Mesenteric fat pad (tissue), 1 donor: ENCODE results near the gene RAVER1. TPM values are rescaled to one million over a fixed set of nuclear protein-coding genes. Genes with fewer than 3 reads are reported as not detected.

Experiments
- DNase-seq: peaks from one replicate; pipeline ENCODE4 v3.0.0-alpha.2; 2020; ENCODE audit warnings: low spot score
- total RNA-seq: library from RNA; stranded (reverse); fragmentation: NEBNext Ultra II Directional; extraction: Animal tissue kit (Norgen Biotek cat#: 25700); gene quantifications from one replicate; pipeline ENCODE4 v1.2.1, GENCODE V29; 2021
- donor health status: DM: yes; HTN: yes; CAD: no.

RAVER1 gene
- total RNA-seq, 1 donor from 2014 or later, result 23.0 TPM

DNA sequence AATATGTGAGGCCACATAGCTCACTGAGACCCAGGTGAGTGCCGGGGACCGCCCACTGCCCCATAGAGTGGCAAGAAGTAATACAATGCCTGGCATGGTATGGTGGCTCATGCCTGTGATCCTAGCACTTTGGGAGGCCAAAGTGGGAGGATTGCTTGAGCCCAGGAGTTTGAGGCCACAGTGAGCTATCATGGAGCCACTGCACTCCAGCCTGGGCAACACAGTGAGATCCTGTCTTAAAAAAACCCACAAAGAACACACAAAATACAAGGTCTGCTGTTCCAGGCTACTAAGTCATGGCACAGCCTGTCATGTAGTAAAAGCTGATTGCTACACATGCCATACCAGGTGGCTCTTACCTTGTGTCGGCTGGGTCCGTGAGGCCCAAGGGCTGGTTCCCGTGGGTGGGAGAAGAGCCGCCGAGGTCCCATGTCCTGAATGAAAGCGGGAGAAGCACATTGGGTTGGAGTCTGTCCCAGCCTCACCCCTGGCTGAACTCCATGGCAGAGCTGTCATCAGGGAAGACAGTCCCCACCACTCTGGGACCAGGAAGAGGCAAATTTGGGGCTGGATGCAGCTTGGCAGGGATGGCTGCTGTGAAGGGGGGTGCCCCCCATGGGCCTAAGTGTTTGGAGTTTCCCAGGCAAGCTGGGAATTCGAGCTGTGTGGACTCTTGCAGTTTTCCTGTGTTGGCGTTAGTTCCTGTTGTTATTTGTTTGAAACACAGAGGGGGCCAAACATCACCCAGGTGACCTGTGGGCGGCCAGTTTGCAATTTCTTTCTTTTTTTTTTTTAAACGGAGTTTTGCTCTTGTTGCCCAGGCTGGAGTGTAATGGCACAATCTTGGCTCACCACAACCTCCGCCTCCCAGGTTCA is 14.3 kb downstream of the RAVER1 start:
- DNase-seq, result peak; percentile 62

DNA sequence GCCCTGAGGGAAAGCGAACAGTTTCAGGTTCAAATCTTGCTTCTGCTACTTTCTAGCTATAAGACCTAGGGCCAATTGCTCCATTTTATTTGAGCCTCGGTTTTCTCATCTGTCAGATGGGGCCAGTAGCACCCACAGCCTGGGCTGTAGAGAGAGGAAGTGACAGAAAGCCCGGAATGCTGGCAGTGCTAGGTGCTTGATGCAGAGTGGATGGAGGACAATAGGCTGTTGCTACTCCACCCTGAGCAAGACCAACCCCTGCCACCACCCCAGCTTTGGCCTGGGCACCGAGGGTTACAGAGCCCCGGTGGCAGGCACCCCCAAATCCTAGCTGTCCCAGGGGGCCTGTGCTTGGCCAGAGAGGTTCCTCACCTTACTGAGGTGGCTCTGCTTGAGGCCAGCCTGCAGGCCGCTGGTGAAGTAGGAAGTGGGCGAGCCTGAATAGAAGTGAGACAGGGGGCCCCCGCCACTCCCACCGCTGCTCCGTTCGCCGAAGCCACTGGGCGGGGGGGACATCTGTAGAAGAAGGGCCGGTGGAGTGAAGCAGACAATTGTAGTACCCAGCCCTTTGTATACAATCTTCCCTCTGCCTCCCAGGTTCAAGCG is 15.4 kb downstream of the RAVER1 start:
- DNase-seq, result peak; percentile 73

DNA sequence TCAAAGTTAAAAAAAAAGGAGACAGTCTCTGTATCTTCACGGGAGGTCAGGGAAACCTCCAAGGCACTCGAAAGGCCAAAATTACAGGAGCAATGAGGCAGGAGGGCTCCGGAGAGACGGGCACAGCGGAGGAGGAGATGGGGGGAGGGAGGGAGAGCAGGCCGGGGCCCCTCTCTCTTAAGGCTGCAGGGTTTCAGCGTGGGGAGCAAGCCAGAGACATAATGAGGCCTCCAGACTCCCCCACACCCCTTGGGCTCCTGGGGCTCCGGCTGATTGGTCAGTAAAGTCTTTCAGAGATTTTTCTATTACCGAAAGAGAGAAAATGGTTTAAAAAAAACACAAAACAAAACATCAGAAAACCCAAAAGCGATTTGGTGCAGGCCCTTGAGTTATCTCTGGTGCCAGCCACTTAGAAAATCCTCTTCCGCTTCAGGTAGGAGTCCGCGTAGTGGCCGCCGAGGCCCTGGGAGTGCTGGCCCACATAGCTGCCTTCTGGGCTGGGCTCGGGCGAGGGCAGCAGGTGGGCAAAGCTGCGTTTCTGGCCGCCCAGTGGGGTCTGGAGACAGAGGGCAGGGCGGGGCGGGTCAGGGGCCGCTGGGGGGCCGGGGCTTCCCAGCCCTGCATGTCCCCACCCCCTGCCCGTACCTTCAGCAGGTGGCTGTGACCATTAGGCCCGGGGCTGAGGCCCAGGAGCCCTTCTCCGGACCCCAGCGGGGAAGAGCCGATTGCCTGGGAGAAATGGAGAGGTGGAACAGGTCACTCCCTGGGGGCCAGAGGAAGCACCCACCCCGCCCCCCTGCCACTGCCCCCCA is 16.1 kb downstream of the RAVER1 start:
- DNase-seq, result peak; percentile 73

DNA sequence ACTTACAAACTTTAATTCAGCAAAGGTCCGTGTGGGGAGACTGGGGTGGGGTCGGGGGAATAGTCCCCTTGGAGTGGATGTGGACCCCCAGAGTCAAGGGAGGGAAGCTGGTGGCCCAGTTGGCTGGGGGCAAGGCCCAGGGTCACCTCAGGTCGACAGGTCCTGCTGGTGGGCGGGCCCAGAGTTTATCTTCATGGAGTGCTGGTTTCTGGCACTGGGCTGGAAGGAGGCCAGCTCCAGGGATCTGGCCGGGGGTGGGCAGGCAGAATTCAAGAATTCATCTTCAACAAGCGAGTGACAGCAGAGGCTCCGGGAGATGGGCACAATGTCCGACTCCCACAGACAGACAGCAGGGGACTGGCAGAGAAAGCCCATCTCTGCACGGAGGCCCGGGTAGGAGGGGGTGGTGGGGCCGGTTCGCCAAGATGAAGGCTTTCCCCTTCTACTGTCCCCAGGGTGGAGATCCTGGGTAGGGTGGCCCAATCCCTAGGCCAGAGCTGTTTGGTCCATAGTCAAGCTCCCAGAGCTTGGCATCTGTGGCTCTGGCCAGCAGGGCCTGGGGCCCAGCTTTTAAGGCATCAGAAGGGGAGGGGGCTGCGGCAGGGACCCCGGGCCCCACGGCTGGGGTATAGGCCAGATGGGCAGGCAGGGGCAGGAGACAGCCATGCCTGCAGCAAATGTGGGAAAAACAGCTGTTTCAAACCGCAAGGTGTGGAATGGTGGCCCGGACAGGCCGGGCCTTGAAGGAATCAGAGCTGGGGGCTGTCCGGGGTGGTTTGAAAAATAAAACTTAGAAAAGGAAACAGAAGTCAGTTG is 16.9 kb downstream of the RAVER1 start:
- peak; percentile 89 for DNase-seq

DNA sequence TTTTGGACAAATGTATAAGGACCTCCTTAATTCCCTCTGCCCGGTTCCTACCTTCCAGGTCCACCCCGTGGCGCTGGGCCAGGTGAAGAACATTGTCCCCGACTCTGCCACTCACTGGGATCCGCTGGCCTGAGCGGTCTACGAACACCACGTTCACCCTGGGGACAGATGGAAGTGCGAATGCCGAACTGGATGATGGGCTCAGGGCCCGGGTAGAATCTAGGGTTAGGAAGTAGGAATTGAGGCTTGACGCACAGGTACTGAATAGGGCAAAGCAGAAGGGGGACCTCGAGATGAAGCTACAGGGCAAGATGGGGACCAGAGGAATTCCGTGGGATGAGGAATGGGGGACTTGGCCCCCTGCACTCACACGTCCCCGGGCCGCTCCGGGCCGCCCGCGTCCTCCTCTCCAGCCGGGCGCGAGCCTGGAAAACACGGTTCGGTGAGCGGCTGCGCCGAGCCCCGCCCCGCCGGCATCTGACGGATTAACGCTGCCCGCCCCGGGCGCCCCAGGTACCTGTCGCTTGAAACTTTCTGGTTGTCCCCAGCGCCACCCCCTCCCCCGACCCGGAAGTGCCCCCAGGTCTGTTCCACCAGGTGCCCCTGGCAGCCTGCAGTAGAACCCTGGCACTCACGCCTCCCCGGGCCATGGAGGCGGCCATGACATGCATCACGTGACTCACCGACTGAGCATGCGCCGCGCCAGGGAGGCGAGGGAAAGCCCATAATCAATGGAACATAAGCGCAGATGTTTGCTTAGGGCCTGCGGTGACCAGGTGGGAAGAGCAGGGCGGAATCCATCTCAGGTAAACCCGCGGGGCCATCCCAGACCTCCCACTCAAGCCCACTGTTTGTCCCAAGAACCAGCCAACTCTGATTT is 17.8 kb downstream of the RAVER1 start, which contains the start of gene FDX2:
Gene FDX2, minus strand, starts transcription at position 681 of the 880 bp plus-strand sequence. Its CDS starts 19 bp downstream, at position 662.
- DNase-seq, result peak; percentile 97

DNA sequence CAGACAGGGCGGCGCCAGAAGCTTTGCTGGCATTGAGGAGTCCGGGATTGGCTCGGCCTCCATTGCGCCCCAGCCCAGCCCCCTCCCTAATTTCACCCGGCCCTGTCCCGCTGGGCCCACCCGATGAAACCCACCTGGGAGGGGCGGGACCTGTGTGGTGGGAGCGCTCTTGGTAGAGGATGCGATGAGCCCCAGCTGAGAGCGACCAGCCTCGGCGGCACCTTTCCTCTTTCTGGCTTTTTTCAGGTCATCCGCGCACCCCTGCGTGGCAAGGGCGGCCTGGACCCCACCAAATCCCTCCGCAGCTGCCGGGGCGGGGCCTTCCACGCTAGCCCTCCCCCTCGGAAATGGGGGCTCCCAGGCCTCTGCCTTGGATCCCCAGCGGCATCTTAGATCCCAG is 23.9 kb downstream of the RAVER1 start, which contains the start of gene ZGLP1:
Gene ZGLP1, minus strand, starts transcription at position 393 of the 400 bp plus-strand sequence.
- peak; percentile 77 for DNase-seq

DNA sequence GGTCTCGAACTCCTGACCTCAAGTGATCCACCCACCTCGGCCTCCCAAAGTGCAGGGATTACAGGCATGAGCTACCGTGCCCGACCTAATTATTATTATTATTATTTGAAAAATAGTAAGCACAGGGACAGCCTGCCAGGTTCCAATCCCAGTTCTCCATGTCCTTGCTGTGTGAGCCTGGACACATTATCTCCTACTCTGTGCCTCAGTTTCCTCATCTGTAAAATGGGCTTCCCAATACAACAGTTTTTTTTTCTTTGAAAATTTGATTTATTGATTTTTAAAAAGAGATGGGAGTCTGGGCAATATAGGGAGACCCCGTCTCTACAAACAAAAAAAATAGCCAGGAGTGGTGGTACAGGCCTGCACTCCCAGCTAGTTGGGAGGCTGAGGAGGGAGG is 27.0 kb downstream of the RAVER1 start:
- no peak for DNase-seq

DNA sequence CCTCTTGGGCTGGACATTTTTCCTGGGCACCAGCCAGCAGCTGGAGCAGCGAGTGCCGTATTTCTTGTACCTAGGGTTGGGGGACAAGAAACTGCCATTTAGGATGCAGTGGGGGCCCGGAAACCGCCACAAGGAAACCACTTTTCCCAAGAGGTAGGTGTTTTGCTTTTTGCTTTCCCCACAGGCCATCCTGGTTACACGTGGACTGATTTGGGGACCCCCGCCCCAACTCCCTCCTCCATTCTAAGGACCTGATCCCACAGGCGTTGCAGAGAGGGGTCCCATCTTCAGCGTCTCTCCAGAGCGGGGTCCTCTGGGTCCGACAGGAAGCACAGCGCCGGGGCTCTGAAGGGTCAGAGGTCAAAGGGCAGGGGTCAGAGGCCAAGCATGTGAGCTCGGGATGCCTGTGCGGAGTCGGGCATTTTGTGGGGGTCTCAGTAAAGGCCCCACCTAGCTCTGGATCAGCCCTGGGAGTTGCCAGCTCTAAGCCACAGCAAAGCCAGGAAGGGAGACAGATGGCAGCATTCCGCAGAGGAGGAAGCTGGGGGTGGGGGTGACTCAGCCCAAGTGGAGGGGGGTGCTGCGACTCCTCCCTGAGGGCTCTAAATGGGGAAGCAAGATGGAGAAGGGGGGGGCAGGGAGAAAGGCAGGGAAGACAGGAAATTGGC is 28.1 kb downstream of the RAVER1 start:
- no peak for DNase-seq

DNA sequence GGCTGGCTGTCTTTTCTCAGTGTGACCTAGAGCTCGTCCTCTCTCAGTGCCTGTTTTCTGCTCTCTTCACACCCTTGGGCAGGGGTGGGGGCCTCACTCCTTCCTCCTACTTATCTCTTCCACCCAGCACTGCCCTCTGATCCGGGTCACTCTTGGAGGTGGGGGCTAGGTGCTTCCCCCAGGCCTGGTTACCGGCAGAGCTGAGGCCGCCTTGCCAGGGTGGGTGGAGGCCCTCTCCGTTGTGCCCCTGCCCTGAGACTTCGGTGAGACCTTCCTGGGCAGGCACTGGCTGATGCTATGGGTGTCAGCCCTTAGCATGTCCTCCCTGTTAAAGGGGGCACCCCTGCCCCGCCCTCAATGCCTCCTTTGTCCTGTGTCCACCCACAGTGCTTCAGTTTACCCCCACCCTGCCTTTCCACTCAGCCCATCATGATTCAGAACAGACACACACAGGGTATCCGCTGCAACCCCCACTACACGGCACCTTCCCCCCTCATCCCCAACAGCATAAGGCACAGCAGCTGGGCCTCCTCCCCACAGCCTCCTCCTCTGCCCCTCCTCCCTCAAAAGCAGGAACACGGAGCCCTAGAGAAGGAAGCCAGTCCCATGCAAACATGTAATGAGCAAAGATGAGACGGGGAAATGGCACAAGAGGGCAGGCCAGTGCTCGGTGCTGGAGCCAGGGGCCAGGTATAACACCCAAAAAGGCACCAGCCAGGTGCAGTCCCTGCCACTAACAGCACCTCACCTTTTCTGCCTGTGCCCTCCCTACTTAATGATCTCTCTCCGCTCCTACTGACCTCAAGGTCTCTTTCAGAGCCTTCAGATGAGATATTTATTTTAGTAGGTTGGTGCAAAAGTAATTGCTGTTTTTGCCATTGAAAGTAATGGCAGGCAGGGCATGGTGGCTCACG is 33.5 kb downstream of the RAVER1 start:
- no peak for DNase-seq

DNA sequence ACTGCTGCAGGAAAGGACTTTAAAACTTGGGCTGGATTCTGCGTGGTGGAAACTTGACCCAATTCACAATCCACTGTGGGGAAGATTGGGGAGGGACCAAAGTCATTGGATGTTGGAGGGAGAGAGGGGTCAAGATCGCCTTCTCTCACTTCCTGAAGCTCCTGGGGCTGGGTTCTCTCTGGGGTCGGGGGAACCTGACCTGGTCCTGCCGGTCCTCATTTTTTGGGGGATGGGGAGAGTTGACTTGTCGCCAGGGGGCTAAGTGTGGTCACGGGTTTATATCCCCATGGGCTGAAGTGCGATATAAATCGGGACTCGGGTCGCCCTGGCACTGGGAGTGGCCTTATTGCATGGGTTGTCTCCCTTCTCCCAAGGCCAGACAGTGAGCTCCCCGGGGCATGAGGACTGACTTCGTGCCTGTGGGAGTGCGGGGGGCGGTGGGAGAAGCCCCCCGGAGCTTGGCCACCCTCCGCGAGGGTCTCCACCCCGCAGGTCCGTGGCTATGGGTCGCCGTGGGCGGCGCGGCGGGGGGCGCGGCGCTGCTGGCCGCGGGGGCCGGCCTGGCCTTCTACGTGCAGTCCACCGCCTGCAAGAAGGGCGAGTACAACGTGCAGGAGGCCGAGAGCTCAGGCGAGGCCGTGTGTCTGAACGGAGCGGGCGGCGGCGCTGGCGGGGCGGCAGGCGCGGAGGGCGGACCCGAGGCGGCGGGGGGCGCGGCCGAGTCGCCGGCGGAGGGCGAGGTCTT is 37.3 kb downstream of the RAVER1 start:
- no peak for DNase-seq

DNA sequence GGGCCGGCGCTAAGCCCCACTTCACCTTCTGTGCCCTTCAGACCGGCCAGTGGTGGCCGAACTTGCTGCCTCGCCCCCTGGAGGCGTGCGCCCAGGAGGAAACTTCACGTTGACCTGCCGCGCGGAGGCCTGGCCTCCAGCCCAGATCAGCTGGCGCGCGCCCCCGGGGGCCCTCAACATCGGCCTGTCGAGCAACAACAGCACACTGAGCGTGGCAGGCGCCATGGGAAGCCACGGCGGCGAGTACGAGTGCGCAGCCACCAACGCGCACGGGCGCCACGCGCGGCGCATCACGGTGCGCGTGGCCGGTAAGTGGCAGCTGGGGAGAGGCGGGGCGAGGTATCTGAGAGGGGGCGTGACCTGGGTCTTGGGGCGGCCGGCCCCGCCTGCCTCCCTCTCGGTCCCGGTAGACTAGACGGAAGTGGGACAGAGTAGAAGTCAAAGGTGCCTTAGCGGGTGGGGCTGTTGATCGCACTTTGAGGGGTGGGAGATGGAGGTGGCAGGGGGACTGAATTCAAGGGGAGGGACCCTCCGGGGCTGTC is 38.0 kb downstream of the RAVER1 start:
- no peak for DNase-seq

DNA sequence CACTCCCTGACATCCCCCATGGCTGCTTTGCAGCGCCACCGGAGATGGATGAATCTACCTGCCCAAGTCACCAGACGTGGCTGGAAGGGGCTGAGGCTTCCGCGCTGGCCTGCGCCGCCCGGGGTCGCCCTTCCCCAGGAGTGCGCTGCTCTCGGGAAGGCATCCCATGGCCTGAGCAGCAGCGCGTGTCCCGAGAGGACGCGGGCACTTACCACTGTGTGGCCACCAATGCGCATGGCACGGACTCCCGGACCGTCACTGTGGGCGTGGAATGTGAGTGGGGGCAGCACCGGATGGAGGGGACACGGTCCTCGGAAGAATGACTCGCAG is 39.0 kb downstream of the RAVER1 start:
- no peak for DNase-seq

DNA sequence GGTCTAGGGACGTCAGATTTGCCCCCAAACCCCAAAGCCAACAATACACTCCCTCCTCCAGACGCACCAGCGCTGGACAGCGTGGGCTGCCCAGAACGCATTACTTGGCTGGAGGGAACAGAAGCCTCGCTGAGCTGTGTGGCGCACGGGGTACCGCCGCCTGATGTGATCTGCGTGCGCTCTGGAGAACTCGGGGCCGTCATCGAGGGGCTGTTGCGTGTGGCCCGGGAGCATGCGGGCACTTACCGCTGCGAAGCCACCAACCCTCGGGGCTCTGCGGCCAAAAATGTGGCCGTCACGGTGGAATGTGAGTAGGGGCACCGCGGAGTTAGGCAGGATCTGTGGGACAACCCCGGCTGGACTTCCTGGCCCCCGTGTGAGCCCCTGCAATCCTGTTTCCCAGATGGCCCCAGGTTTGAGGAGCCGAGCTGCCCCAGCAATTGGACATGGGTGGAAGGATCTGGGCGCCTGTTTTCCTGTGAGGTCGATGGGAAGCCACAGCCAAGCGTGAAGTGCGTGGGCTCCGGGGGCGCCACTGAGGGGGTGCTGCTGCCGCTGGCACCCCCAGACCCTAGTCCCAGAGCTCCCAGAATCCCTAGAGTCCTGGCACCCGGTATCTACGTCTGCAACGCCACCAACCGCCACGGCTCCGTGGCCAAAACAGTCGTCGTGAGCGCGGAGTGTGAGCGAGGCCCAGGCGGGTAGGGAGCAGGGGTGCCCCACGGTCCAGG is 39.5 kb downstream of the RAVER1 start:
- no peak for DNase-seq

DNA sequence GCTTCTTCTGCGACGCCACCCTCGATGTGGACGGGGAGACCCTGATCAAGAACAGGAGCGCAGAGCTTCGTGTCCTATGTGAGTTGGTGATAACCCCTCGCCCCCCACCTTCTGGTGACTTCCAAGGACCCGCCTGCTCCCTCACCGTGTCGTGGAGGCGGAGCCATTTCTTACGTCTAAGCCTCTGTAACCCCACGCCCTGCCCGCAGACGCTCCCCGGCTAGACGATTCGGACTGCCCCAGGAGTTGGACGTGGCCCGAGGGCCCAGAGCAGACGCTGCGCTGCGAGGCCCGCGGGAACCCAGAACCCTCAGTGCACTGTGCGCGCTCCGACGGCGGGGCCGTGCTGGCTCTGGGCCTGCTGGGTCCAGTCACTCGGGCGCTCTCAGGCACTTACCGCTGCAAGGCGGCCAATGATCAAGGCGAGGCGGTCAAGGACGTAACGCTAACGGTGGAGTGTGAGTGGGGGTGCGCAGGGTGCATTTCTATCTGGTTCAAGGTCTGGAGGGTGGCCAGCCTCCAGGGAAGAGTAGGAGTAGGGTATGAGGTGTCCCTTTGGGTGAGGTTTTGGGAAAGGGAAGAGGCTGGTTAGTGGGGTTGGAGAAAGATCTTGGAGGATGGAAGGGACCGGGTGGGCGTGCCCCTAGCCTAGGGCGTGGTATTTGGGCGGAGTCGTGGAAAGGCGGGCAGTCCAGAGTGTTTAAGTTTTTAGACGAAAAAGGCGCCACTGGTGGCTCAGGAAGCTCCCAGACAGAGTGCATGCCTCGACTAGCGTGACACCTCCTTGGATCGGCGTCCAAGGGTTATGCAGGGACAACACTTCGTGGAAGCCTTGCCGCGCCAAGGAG is 40.3 kb downstream of the RAVER1 start:
- no peak for DNase-seq

DNA sequence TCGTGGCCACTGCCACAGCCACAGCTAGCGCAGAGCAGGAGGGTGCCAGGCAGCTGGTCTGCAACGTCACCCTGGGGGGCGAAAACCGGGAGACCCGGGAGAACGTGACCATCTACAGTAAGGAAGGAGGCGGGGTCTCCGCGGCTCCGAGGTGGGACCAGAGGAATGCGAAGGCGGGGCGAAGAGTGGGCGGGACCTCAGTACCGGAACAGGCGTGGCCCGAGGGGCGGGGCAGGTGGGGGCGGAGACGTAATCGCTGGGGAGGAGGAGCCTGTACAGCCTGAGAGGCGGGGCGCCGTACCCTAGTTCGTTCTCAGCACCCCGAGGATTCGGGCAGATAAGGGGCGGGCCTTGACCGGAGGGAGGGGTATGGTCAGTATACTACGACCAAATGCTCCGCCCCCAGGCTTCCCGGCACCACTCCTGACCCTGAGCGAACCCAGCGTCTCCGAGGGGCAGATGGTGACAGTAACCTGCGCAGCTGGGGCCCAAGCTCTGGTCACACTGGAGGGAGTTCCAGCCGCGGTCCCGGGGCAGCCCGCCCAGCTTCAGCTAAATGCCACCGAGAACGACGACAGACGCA is 41.0 kb downstream of the RAVER1 start:
- peak; percentile 96 for DNase-seq
